Measurements from ENCODE around the gene IL37.
"Not testable (repeated sequence)": the region's sequence is repeated elsewhere in the genome, so short reads cannot be mapped to it uniquely, and the experiment has no call there.

The IL37 gene

GRCh38 chr2:112891385-112891831, 19.6 kb upstream of the IL37 start:
- no peak for DNase-seq

- no peak for DNase-seq
Measured at GRCh38 chr2:112893752-112894151, 17.2 kb upstream of the IL37 start.

- DNase-seq = no peak
Measured at GRCh38 chr2:112896909-112897623, 13.9 kb upstream of the IL37 start.

GRCh38 chr2:112897624-112897978, 13.4 kb upstream of the IL37 start:
- no peak for DNase-seq

- not testable (repeated sequence) for DNase-seq
Measured at GRCh38 chr2:112901431-112902065, 9.4 kb upstream of the IL37 start.

GRCh38 chr2:112902816-112903215, 8.1 kb upstream of the IL37 start:
- DNase-seq = no peak

- no peak for DNase-seq
Measured at GRCh38 chr2:112904883-112905282, 6.1 kb upstream of the IL37 start.

GRCh38 chr2:112906276-112906675, 4.7 kb upstream of the IL37 start:
- no peak for DNase-seq

GRCh38 chr2:112907001-112907949, 3.7 kb upstream of the IL37 start:
- DNase-seq = no peak

- not testable (repeated sequence) for DNase-seq
Measured at GRCh38 chr2:112908559-112908958, 2.4 kb upstream of the IL37 start.

GRCh38 chr2:112910219-112910618, 746 bp upstream of the IL37 start:
- no peak for DNase-seq

GRCh38 chr2:112912403-112912802, 1.4 kb downstream of the IL37 start:
- DNase-seq = no peak

- no peak for DNase-seq
Measured at GRCh38 chr2:112915300-112916144, 4.6 kb downstream of the IL37 start.

- no peak for DNase-seq
Measured at GRCh38 chr2:112916145-112916571, 5.2 kb downstream of the IL37 start.

GRCh38 chr2:112916625-112917247, 5.8 kb downstream of the IL37 start:
- no peak for DNase-seq

- no peak for DNase-seq
Measured at GRCh38 chr2:112917856-112918255, 6.9 kb downstream of the IL37 start.

- no peak for DNase-seq
Measured at GRCh38 chr2:112918256-112918655, 7.3 kb downstream of the IL37 start.

- no peak for DNase-seq
Measured at GRCh38 chr2:112919086-112919485, 8.1 kb downstream of the IL37 start.

- DNase-seq = no peak
Measured at GRCh38 chr2:112920923-112921532, 10.1 kb downstream of the IL37 start.

- DNase-seq = no peak
Measured at GRCh38 chr2:112921982-112922381, 11.0 kb downstream of the IL37 start.

GRCh38 chr2:112923237-112923966, 12.4 kb downstream of the IL37 start:
- DNase-seq = no peak
